ENCODE data around the gene TLL1.

DNA sequence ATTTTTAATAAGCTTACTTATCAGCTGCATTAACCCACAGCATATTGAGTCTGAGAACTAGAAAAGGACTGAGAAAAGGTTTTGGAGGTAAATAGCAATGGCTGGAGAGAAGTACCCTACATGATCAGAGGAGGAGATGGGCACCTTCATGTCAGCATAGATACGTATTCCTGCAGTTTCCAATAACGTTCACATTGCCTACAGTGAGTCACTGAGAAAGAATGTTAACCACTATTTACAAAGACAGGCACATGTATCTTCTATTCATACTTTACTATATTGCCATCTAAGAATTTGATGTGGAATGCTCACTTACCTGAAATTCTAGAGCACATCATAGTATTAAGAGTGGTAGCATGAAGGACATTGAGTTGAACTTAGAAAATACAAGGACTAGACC lies 92.5 kb downstream of the TLL1 start:
- TF ChIP-seq RAD21 (IDR thresholded peaks at IDR 0.05) (no peak), TAF1 (conservative IDR thresholded peaks at IDR 0.05) (no peak), HNF4G (IDR thresholded peaks at IDR 0.05) (no peak), GABPA (IDR thresholded peaks at IDR 0.05 in 1 of 2, conservative IDR thresholded peaks at IDR 0.05 in 1 of 2) (no peak)
- TF ChIP-seq, protein P1, sequence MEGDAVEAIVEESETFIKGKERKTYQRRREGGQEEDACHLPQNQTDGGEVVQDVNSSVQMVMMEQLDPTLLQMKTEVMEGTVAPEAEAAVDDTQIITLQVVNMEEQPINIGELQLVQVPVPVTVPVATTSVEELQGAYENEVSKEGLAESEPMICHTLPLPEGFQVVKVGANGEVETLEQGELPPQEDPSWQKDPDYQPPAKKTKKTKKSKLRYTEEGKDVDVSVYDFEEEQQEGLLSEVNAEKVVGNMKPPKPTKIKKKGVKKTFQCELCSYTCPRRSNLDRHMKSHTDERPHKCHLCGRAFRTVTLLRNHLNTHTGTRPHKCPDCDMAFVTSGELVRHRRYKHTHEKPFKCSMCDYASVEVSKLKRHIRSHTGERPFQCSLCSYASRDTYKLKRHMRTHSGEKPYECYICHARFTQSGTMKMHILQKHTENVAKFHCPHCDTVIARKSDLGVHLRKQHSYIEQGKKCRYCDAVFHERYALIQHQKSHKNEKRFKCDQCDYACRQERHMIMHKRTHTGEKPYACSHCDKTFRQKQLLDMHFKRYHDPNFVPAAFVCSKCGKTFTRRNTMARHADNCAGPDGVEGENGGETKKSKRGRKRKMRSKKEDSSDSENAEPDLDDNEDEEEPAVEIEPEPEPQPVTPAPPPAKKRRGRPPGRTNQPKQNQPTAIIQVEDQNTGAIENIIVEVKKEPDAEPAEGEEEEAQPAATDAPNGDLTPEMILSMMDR (IDR thresholded peaks at IDR 0.05; ENCODE audit: low read depth, low read length, missing input control), result no peak
- TF ChIP-seq, protein P2, sequence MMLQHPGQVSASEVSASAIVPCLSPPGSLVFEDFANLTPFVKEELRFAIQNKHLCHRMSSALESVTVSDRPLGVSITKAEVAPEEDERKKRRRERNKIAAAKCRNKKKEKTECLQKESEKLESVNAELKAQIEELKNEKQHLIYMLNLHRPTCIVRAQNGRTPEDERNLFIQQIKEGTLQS (IDR thresholded peaks at IDR 0.05), result no peak
- TF ChIP-seq, protein P3, sequence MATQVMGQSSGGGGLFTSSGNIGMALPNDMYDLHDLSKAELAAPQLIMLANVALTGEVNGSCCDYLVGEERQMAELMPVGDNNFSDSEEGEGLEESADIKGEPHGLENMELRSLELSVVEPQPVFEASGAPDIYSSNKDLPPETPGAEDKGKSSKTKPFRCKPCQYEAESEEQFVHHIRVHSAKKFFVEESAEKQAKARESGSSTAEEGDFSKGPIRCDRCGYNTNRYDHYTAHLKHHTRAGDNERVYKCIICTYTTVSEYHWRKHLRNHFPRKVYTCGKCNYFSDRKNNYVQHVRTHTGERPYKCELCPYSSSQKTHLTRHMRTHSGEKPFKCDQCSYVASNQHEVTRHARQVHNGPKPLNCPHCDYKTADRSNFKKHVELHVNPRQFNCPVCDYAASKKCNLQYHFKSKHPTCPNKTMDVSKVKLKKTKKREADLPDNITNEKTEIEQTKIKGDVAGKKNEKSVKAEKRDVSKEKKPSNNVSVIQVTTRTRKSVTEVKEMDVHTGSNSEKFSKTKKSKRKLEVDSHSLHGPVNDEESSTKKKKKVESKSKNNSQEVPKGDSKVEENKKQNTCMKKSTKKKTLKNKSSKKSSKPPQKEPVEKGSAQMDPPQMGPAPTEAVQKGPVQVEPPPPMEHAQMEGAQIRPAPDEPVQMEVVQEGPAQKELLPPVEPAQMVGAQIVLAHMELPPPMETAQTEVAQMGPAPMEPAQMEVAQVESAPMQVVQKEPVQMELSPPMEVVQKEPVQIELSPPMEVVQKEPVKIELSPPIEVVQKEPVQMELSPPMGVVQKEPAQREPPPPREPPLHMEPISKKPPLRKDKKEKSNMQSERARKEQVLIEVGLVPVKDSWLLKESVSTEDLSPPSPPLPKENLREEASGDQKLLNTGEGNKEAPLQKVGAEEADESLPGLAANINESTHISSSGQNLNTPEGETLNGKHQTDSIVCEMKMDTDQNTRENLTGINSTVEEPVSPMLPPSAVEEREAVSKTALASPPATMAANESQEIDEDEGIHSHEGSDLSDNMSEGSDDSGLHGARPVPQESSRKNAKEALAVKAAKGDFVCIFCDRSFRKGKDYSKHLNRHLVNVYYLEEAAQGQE (IDR thresholded peaks at IDR 0.05), result no peak
- TF ChIP-seq, protein P4, sequence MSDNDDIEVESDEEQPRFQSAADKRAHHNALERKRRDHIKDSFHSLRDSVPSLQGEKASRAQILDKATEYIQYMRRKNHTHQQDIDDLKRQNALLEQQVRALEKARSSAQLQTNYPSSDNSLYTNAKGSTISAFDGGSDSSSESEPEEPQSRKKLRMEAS (IDR thresholded peaks at IDR 0.05), result no peak
